Measurements from ENCODE around the gene MYL11.

The MYL11 gene

DNA sequence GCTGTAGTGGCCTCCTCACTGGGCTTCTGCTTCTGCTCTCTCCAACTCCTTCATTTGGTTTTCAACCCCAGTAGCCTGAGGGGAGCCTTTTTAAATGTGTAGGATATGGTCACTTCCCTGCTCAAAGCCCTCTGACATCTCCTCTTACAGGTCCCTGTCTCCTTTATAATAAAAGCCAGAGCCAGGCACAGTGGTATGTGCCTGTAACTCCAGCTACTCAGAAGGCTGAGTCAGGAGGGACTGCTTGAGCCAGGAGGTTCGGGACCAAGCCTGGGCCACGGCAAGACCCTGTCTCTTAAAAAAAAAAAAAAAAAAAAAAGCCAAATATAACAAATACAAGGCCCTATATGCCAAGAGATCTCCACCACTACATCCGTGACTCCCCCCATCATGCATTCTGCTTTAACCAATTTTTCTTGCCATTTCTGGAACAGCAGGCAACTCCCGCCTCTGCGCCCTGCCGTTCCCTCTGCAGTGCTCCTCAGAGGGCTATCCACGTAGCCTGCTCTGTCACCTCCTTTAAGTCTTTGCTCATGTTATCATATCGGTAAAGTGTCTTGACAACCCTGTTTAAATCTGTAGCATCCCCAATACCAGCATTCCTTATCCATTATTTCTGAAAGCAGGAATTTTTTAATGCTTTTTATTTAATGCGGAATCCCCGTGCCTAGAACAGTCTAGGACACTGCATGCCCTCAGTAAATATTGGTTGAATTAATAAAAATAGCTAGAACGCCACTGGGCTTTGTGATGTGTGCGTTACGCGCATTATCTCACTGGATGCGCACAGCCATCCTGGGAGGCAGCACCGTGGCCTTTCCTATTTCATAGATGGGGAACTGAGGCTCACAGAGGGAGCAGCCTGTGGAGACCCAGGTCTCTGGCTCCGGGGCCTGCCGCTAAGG, 42.3 kb downstream of the MYL11 start:
- peaks cover 37% of the 10 kb centered on the region for H3K36me3 ChIP-seq (ENCODE audit: insufficient read depth, low read length)
- no peaks in the 10 kb centered on the region for H3K9me3 ChIP-seq (ENCODE audit: low read length)
- no peak overlapping the region for H3K4me3 ChIP-seq (ENCODE audit: low read length)
- no peaks in the 10 kb centered on the region for H3K27me3 ChIP-seq (ENCODE audit: insufficient read depth, low read length)
- no peak overlapping the region for H2AFZ ChIP-seq (ENCODE audit: low read depth, low read length)
- H3K4me1 ChIP-seq (ENCODE audit: insufficient read depth, low read length): no peaks in the 10 kb centered on the region

DNA sequence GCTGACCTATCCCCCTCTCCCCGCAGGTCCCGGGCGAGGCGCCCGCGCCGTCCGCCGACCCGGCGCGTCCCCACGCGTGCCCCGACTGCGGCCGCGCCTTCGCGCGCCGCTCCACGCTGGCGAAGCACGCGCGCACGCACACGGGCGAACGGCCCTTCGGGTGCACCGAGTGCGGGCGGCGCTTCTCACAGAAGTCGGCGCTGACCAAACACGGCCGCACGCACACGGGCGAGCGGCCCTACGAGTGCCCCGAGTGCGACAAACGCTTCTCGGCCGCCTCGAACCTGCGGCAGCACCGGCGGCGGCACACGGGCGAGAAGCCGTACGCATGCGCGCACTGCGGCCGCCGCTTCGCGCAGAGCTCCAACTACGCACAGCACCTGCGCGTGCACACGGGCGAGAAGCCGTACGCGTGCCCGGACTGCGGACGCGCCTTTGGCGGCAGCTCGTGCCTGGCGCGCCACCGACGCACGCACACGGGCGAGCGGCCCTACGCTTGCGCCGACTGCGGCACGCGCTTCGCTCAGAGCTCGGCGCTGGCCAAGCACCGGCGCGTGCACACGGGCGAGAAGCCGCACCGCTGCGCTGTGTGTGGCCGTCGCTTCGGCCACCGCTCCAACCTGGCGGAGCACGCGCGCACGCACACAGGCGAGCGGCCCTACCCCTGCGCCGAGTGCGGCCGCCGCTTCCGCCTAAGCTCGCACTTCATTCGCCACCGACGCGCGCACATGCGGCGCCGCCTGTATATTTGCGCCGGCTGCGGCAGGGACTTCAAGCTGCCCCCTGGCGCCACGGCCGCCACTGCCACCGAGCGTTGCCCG, 43.1 kb downstream of the MYL11 start:
- Histone ChIP-seq H3K36me3 (ENCODE audit: insufficient read depth, low read length) (peaks cover 42% of the 10 kb centered on the region), H2AFZ (ENCODE audit: low read depth, low read length) (no peak overlapping the region), H3K27me3 (ENCODE audit: insufficient read depth, low read length) (no peaks in the 10 kb centered on the region)

DNA sequence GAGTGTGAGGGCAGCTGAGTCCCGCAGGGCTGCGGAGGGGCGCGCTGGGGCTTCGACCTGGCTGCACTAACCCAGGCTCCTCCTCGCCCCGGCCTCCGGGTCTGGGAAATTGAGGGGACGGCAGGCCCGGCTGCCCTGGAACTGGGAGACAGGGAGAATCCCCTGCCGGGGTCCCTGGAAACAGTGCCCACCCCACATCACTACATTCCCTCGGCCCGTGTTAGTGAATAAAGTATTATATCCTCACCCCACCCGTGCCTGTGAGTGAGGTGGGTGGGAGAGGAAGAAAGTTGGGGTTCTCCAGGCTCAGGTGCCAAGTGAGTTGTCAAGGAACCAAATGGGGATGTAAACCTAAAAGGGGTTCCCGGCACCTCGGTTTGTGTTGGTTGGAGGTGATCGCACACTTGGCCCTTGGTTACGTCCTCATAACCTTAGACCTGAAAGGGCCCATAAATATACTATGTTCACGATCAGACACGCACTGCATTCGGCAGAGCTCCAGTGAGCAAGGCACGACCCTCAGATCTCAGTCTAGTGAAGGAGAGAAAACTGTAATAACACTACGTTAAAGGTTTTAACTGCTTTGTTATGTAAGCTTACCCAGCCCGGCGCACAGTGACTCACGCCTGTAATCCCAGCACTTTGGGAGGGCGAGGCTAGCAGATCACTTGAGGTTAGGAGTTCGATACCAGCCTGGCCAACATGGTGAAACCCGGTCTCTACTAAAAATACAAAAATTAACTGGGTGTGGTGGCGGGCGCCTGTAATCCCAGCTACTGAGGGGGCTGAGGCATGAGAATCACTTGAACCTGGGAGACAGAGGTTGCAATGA, 44.0 kb downstream of the MYL11 start:
- H3K27me3 ChIP-seq (ENCODE audit: insufficient read depth, low read length): no peaks in the 10 kb centered on the region
- no peak overlapping the region for H3K4me3 ChIP-seq (ENCODE audit: low read length)
- no peaks in the 10 kb centered on the region for H3K9me3 ChIP-seq (ENCODE audit: low read length)
- no peaks in the 10 kb centered on the region for H3K4me1 ChIP-seq (ENCODE audit: insufficient read depth, low read length)
- H3K36me3 ChIP-seq (ENCODE audit: insufficient read depth, low read length): peaks cover 42% of the 10 kb centered on the region
- H2AFZ ChIP-seq (ENCODE audit: low read depth, low read length): no peak overlapping the region

More for the DNA sequence above, 43.1 kb downstream of the MYL11 start:
- Histone ChIP-seq H3K4me3 (ENCODE audit: low read length) (no peak overlapping the region), H3K9me3 (ENCODE audit: low read length) (no peaks in the 10 kb centered on the region), H3K4me1 (ENCODE audit: insufficient read depth, low read length) (no peaks in the 10 kb centered on the region)

DNA sequence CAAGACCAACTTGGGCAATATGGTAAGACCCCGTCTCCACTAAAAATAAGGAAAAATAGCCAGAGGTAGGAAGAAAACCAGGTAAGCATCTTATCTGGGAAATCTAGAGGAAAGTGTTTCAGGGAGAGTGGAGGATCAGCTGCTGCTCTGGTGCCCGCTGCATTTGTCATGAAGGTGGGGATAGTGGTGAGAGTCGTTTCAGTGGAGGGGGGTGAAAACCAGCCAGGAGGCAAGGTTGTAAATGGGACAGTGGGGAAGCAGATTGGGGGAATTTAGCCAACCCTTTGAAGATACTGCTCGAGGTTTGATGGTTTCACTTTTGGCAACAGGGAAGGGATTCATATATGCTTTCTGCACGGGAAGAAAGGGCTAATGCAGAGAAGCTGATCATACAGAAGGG, 46.4 kb downstream of the MYL11 start:
- Histone ChIP-seq H3K4me3 (ENCODE audit: low read length) (no peak overlapping the region), H3K9me3 (ENCODE audit: low read length) (no peaks in the 10 kb centered on the region), H3K4me1 (ENCODE audit: insufficient read depth, low read length) (no peaks in the 10 kb centered on the region), H3K27me3 (ENCODE audit: insufficient read depth, low read length) (no peaks in the 10 kb centered on the region), H2AFZ (ENCODE audit: low read depth, low read length) (no peak overlapping the region), H3K36me3 (ENCODE audit: insufficient read depth, low read length) (peaks cover 50% of the 10 kb centered on the region)
